SK-MEL-5 (cell line): ENCODE data around the gene TSHZ2. TPM values are rescaled to one million over a fixed set of nuclear protein-coding genes. Genes with fewer than 3 reads are reported as not detected.
A peak's percentile ranks its signal among the peaks of the same experiment; 100 is the strongest.
"Not testable (repeated sequence)": the region's sequence is repeated elsewhere in the genome, so short reads cannot be mapped to it uniquely, and the experiment has no call there.

Experiments used
- DNase-seq: peaks from one replicate; pipeline ENCODE4 v3.0.0-alpha.2; 2016; ENCODE audit warnings: low read depth, low spot score
- in situ Hi-C: cut with HindIII; loops from 2 replicates; pipeline ENCODE4 v1.10.0; 2016; ENCODE audit warnings: low sequenced_read_pairs, high pct_unique_total_duplicates, low pct_unique_long_range_greater_than_20kb
- total RNA-seq: library from RNA; depleted of rRNA; stranded (reverse); fragments of >200 nt; shearing (Covaris generic); gene quantifications from 2 replicates; pipeline ENCODE4 v1.2.3, GENCODE V29; 2014

The TSHZ2 gene
- total RNA-seq, 1 experiment from 2014 or later = not detected

DNA sequence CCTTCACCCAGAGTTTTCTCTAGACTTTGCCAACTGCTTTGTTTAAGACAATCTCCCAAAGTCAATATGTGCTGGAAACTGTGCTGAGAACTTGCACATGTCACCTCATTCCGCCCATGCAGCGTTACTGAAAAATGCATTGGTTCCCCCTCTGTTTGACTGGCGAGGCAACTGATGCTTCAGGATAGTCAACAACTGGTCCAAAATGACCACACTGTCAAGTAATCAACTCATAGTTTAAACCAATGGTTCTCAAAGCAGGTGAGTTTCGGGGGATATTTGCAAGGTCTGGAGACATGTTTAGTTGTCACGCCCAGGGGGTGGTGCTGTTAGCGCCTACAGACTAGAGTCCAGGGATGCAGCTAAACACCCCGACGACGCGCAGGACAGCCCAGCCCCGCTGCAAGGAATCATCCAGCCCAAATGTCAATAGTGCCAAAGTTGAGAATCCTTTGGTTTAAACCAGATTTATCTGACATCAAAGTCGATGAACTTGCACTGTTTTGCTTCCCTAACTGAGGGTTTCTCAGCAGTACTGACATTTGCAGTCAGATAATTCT is 451.5 kb downstream of the TSHZ2 start:
- no peak for DNase-seq
- in situ Hi-C loops = no loop called here

- in situ Hi-C loops = no loop called here
- no peak for DNase-seq
These were observed 453.3 kb downstream of the TSHZ2 start for GRCh38 chr20:53425481-53425880.

- in situ Hi-C loops = no loop called here
- no peak for DNase-seq
These were observed 453.8 kb downstream of the TSHZ2 start for GRCh38 chr20:53425941-53426340.

- in situ Hi-C loops = no loop called here
- no peak for DNase-seq
These were observed 454.7 kb downstream of the TSHZ2 start for GRCh38 chr20:53426766-53427312.

DNA sequence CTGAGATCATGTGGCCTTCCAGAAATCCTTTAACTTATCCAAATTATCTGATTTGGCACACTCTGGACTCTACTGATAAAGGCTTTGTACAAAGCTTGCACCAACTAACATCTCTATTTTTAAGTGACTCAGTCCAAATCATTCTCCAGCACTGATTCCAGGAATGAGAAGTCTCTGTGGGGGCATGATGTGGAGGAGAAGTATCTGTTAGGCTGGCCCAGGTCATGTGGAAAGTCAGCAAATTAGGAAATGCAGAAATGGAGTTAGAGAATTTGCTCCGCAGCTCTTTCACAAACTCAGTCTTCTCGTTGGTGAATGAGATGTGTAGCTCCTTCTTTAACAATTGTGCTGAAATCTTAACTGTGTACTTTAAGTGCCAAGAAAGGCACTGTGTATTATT is 455.8 kb downstream of the TSHZ2 start:
- in situ Hi-C loops = no loop called here
- DNase-seq = no peak

GRCh38 chr20:53428588-53428987 is 456.4 kb downstream of the TSHZ2 start:
- DNase-seq = no peak
- in situ Hi-C loops = no loop called here

DNA sequence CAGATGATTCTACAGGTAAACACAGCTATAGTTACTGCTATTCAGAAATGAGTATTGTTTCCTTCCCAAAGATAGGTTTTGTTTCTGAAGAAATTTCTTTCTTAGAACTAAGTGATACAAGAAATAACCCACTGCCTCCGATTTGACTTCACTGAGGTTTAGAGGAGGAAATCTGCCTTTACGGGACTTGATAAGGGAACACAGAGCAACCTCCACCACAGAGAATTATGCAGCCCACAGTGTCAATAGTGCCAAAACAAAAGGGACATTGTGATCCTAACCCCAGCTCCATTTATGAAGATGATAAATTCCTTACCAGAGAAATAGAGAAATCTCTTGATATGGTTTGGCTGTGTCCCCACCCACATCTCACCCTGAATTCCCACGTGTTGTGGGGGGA is 456.8 kb downstream of the TSHZ2 start:
- in situ Hi-C loops = no loop called here
- DNase-seq = peak; percentile 21

DNA sequence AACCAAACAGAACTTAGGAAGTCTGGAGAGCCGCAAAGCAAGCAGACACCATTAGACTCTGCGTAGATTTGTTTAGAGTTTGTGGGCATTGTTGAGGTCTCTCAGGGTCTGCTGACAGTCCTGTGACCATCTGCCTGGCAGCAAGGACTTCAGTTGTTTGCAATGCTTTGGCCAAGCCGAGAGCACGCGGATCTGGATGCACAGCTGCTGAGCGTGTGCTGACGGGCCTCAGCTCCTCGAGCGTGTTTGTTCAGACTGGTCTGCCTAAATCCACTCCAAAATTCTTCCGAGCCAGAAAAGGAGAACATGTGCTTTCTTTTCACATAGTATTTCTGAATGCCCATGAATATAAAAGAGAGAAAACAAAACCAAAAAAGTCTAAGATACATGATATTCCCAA is 462.5 kb downstream of the TSHZ2 start:
- in situ Hi-C loops = no loop called here
- DNase-seq = peak; percentile 32

- DNase-seq, in situ Hi-C loops: not testable (repeated sequence)
These were observed 464.8 kb downstream of the TSHZ2 start for GRCh38 chr20:53436927-53437326.

- no peak for DNase-seq
- in situ Hi-C loops = no loop called here
These were observed 466.2 kb downstream of the TSHZ2 start for GRCh38 chr20:53438368-53438767.

DNA sequence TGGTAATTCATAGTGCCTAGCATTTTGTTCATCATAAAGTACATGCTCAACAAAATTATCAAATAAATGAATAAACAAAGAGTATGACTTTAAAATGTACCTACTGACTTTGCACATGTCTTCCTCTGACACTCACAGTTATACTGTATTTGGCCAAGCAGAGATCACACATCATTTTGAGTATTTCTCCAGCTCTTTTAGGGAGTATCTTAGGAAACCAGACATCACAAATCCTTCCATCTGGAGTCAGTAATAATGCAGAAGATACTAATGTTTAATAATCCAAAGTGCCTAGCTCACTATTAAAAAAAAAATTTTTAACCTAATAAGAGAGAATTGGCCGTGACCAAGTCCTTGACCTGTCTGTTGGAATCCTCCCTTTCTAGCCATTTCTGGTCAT is 466.9 kb downstream of the TSHZ2 start:
- in situ Hi-C loops = no loop called here
- no peak for DNase-seq

GRCh38 chr20:53439616-53440015 is 467.5 kb downstream of the TSHZ2 start:
- no peak for DNase-seq
- in situ Hi-C loops = no loop called here

DNA sequence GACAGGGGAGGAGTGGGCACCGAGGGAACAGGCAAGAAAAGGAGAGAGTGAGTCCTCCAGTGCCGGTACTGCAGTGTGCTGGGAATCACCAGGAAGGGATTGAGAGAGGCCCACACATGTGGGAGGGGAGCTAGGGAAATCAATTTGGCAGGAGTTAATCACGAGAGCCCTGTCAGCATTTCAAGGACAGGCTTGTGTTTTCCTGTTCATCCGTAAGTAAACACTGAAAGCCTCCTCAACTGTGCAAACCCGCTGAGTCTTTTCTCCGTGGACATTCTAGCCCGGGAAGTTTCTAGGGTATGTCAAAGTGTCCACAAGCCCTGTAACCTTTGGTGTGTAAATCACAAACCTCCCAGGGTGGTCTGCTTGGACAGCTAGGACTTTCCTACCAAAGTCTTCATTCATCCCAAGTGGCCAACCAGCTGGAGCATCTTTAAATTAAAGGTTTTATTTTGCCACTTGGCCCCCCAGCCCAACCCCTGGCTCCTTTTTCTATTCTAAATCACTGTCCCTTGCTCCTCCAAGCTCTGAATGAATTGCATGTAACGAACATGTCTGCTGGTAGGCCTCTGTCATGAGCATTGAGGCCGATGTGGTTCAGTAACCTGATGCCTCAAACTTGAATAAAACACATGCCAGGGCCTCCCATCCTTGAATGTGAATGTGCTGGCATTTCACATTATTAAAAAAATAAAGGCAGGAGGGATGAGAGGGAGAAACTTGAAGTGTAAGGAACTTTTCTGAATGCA is 472.4 kb downstream of the TSHZ2 start:
- in situ Hi-C loops = no loop called here
- DNase-seq = no peak

GRCh38 chr20:53445321-53445731 is 473.2 kb downstream of the TSHZ2 start:
- in situ Hi-C loops = no loop called here
- DNase-seq = no peak

- in situ Hi-C loops = no loop called here
- no peak for DNase-seq
These were observed 473.8 kb downstream of the TSHZ2 start for GRCh38 chr20:53445932-53446331.

DNA sequence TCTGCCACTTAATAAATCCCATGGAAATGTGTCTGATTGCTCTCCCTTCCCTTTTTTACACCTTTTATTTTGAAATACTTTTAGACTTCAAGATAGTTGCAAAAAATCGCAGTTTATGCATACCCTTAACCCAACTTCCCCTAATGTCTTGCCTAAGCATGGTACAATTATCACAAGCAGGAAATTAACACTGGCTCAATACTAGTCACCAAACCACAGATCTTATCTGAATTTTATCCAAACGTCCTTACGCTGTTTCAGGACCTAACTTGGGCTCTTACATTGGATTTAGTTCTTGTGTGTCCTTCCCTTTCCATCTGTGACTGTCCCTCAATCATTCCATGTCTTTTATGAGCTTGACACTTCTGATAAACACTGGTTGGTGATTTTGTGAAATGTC is 475.2 kb downstream of the TSHZ2 start:
- no peak for DNase-seq
- in situ Hi-C loops = no loop called here

- in situ Hi-C loops = no loop called here
- DNase-seq = no peak
These were observed 476.3 kb downstream of the TSHZ2 start for GRCh38 chr20:53448426-53448825.

GRCh38 chr20:53448875-53449274 is 476.7 kb downstream of the TSHZ2 start:
- in situ Hi-C loops = no loop called here

GRCh38 chr20:53453076-53453475 is 480.9 kb downstream of the TSHZ2 start:
- DNase-seq = no peak
- in situ Hi-C loops = no loop called here

More at GRCh38 chr20:53448875-53449274, 476.7 kb downstream of the TSHZ2 start:
- no peak for DNase-seq
